Stimulated activated CD4-positive, alpha-beta T cell treated with anti-CD3 and anti-CD28 coated beads, Interleukin-1b, Interleukin-23, amount 100 ng/mL, for 4 hours (primary cell): ENCODE measurements around the gene PPP6R1.

Source experiments
- DNase-seq, 2 donors: peaks; one replicate each; pipeline ENCODE4 v3.0.0-alpha.2; 2020; ENCODE audit warnings: low read depth in 2 of 2

PPP6R1 gene

GRCh38 chr19:55279770-55280643, 21.2 kb upstream of the PPP6R1 start, which contains the start of gene HSPBP1:
TSS of gene HSPBP1 (minus strand) at chr19:55280110. CDS start at chr19:55279608, 502 bp downstream.
- peak; percentile 88 to 92 for DNase-seq

GRCh38 chr19:55279340-55279739, 20.5 kb upstream of the PPP6R1 start:
- DNase-seq: no peak

GRCh38 chr19:55278391-55279135, 19.7 kb upstream of the PPP6R1 start:
- DNase-seq: no peak

- no peak for DNase-seq
Measured at GRCh38 chr19:55277494-55277893, 18.7 kb upstream of the PPP6R1 start.

- no peak for DNase-seq
Measured at GRCh38 chr19:55276720-55277430, 18.1 kb upstream of the PPP6R1 start.

GRCh38 chr19:55275851-55276719, 17.3 kb upstream of the PPP6R1 start:
- DNase-seq: no peak

GRCh38 chr19:55273978-55274707, 15.3 kb upstream of the PPP6R1 start:
- DNase-seq: no peak

GRCh38 chr19:55272142-55272541, 13.3 kb upstream of the PPP6R1 start:
- no peak for DNase-seq

- DNase-seq: no peak
Measured at GRCh38 chr19:55270172-55270942, 11.5 kb upstream of the PPP6R1 start.

- DNase-seq: no peak
Measured at GRCh38 chr19:55269299-55269698, 10.5 kb upstream of the PPP6R1 start.

GRCh38 chr19:55266840-55267239, 8.0 kb upstream of the PPP6R1 start:
- no peak for DNase-seq

GRCh38 chr19:55266404-55266803, 7.6 kb upstream of the PPP6R1 start:
- no peak for DNase-seq

- DNase-seq: no peak
Measured at GRCh38 chr19:55265723-55266386, 7.0 kb upstream of the PPP6R1 start.

- DNase-seq: no peak
Measured at GRCh38 chr19:55265173-55265572, 6.4 kb upstream of the PPP6R1 start.

GRCh38 chr19:55264531-55264930, 5.7 kb upstream of the PPP6R1 start:
- DNase-seq: no peak

- no peak for DNase-seq
Measured at GRCh38 chr19:55262359-55262758, 3.5 kb upstream of the PPP6R1 start.

- DNase-seq: no peak
Measured at GRCh38 chr19:55261671-55262126, 2.9 kb upstream of the PPP6R1 start.

GRCh38 chr19:55259540-55260210, 858 bp upstream of the PPP6R1 start:
- DNase-seq: no peak

GRCh38 chr19:55258476-55258827, 365 bp downstream of the PPP6R1 start:
- DNase-seq: peak; percentile 27 to 62
